Activated CD8-positive, alpha-beta T cell treated with anti-CD3 and anti-CD28 coated beads for 36 hours (primary cell): ENCODE measurements around the gene MYOZ3. TPM values are rescaled to one million over a fixed set of nuclear protein-coding genes. Genes with fewer than 3 reads are reported as not detected.

ENCODE experiments used
- ATAC-seq: fragments of 200-7000 bp; cut with Tn5 transposase; one replicate; pipeline ENCODE4 v1.10.0; 2021; ENCODE audit warnings: mild to moderate bottlenecking, moderate library complexity
- CTCF ChIA-PET: fragments of 350-600 bp; sonication (Branson Sonifier 250); formaldehyde crosslinking; loops from one replicate; lab custom pipeline; 2021; ENCODE audit warnings: antibody characterized with exemption; lab: Charles Lee
- POLR2A ChIA-PET: fragments of 350-600 bp; sonication (Branson Sonifier 250); formaldehyde crosslinking; loops from one replicate; lab custom pipeline; 2021; ENCODE audit warnings: antibody characterized with exemption; lab: Charles Lee
- DNase-seq: peaks from one replicate; pipeline ENCODE4 v3.0.0-alpha.2; 2020
- H3K27ac Mint-ChIP-seq: one replicate; pipeline ENCODE4 v1.8.0; 2021; ENCODE audit warnings: mild to moderate bottlenecking, mixed read lengths
- H3K27me3 Mint-ChIP-seq: one replicate; pipeline ENCODE4 v1.8.0; 2021; ENCODE audit warnings: mixed read lengths
- H3K36me3 Mint-ChIP-seq: one replicate; pipeline ENCODE4 v1.8.0; 2021; ENCODE audit warnings: low read depth, mixed read lengths
- H3K4me1 Mint-ChIP-seq: one replicate; pipeline ENCODE4 v1.8.0; 2021; ENCODE audit warnings: low read depth, mixed read lengths
- H3K4me3 Mint-ChIP-seq: one replicate; pipeline ENCODE4 v1.8.0; 2021; ENCODE audit warnings: mild to moderate bottlenecking, moderate library complexity, mixed read lengths
- H3K9me3 Mint-ChIP-seq: one replicate; pipeline ENCODE4 v1.8.0; 2021; ENCODE audit warnings: mixed read lengths
- CTCF ChIP-seq: fragments of 200-600 bp; IDR thresholded peaks from one replicate; pipeline ENCODE4 v1.8.0; 2022; ENCODE audit warnings: antibody characterized with exemption, mild to moderate bottlenecking
- intact Hi-C: fragments of 100-400 bp; cut with micrococcal nuclease; formaldehyde crosslinking; loops from one replicate; pipeline ENCODE4 v1.10.0; 2022
- total RNA-seq, 2 experiments: library from RNA; stranded (reverse); gene quantifications; one replicate each; pipeline ENCODE4 v1.2.3, GENCODE V29; 2021

The MYOZ3 gene
- total RNA-seq, 2 experiments from 2014 or later = 0.11 to 0.20 TPM

- CTCF ChIA-PET = no interaction called here
- ATAC-seq = peak; percentile 69
- no peaks in the 10 kb centered on the region for H3K9me3 Mint-ChIP-seq
- peaks cover 3% of the 10 kb centered on the region for H3K4me1 Mint-ChIP-seq
- no peak for TF ChIP-seq CTCF
- DNase-seq = peak; percentile 41
- H3K27ac Mint-ChIP-seq = no peak overlapping the region
- H3K27me3 Mint-ChIP-seq = peaks cover 15% of the 10 kb centered on the region
- H3K4me3 Mint-ChIP-seq = peak overlapping the region; percentile 68
- POLR2A ChIA-PET = interaction anchor here (1.3 kb wide), 1 partner anchor 175 kb away, joined by 3 read pairs; no protein-coding TSS in a partner anchor
- no peaks in the 10 kb centered on the region for H3K36me3 Mint-ChIP-seq
- intact Hi-C loops = no loop called here
These were observed 11.3 kb downstream of the MYOZ3 start for GRCh38 chr5:150672237-150672883.

GRCh38 chr5:150672884-150673275 lies 11.8 kb downstream of the MYOZ3 start:
- Mint-ChIP-seq H3K36me3 (no peaks in the 10 kb centered on the region), H3K4me1 (peaks cover 3% of the 10 kb centered on the region), H3K9me3 (no peaks in the 10 kb centered on the region), H3K27me3 (peaks cover 15% of the 10 kb centered on the region), H3K4me3 (peak overlapping the region; percentile 68), H3K27ac (no peak overlapping the region)
- intact Hi-C loops = no loop called here
- DNase-seq (no peak), ATAC-seq (no peak)
- TF ChIP-seq CTCF = no peak
- POLR2A ChIA-PET = interaction anchor here (1.3 kb wide), 1 partner anchor 174 kb away, joined by 3 read pairs; no protein-coding TSS in a partner anchor
- CTCF ChIA-PET = interaction anchor here (1.2 kb wide), 1 partner anchor 174 kb away, joined by 3 read pairs; no protein-coding TSS in a partner anchor

- Mint-ChIP-seq H3K9me3 (no peaks in the 10 kb centered on the region), H3K27me3 (peaks cover 14% of the 10 kb centered on the region), H3K27ac (no peak overlapping the region), H3K4me1 (peaks cover 3% of the 10 kb centered on the region), H3K4me3 (no peak overlapping the region), H3K36me3 (no peaks in the 10 kb centered on the region)
- intact Hi-C loops = no loop called here
- ATAC-seq (no peak), DNase-seq (no peak)
- ChIA-PET POLR2A (interaction anchor here (0.7 kb wide), 1 partner anchor 307 kb away, joined by 3 read pairs; no protein-coding TSS in a partner anchor), CTCF (interaction anchor here (1.0 kb wide), 1 partner anchor 26 kb away, joined by 4 read pairs; the partner anchor contains the start of gene RBM22)
- no peak for TF ChIP-seq CTCF
These were observed 13.3 kb downstream of the MYOZ3 start for GRCh38 chr5:150674341-150674821.

GRCh38 chr5:150675069-150675468 lies 14.0 kb downstream of the MYOZ3 start:
- H3K27ac Mint-ChIP-seq = no peak overlapping the region

More at GRCh38 chr5:150675069-150675468, 14.0 kb downstream of the MYOZ3 start:
- intact Hi-C loops = no loop called here
- Mint-ChIP-seq H3K36me3 (no peaks in the 10 kb centered on the region), H3K4me3 (no peak overlapping the region), H3K9me3 (no peaks in the 10 kb centered on the region), H3K27me3 (peaks cover 11% of the 10 kb centered on the region), H3K4me1 (peaks cover 3% of the 10 kb centered on the region)
- TF ChIP-seq CTCF = no peak
- ATAC-seq (no peak), DNase-seq (no peak)
- POLR2A ChIA-PET = interaction anchor here (0.7 kb wide), 1 partner anchor 306 kb away, joined by 3 read pairs; no protein-coding TSS in a partner anchor
- CTCF ChIA-PET = interaction anchor here (1.0 kb wide), 1 partner anchor 25 kb away, joined by 4 read pairs; the partner anchor contains the start of gene RBM22
